Measurements from ENCODE around the gene PABPC1L. TPM values are rescaled to one million over a fixed set of nuclear protein-coding genes. Genes with fewer than 3 reads are reported as not detected.

Gene PABPC1L
- total RNA-seq, 1 experiment from 2014 or later = 83.5 TPM

- H4K91ac ChIP-seq (ENCODE audit: insufficient read length, low read depth, low read length) = no peak overlapping the region
- no peak overlapping the region for H2BK120ac ChIP-seq (ENCODE audit: low read depth, low read length, poor library complexity, severe bottlenecking)
- no peak overlapping the region for H4K5ac ChIP-seq (ENCODE audit: insufficient read length, low read depth, low read length)
- no peak overlapping the region for H3K9ac ChIP-seq (ENCODE audit: extremely low read depth, insufficient read length, low read length)
- TF ChIP-seq CTCF (conservative IDR thresholded peaks at IDR 0.05) = no peak
- no peak for DNase-seq
- no peak overlapping the region for H3K56ac ChIP-seq (ENCODE audit: insufficient read length, low read depth, low read length)
- no CpG with 5 or more reads among the region's 3 CpGs for WGBS (ENCODE audit: extremely low coverage, insufficient read length, low lambda C conversion rate)
- H2BK12ac ChIP-seq (ENCODE audit: insufficient read length, low read depth, low read length) = no peak overlapping the region
- H2AFZ ChIP-seq (ENCODE audit: low read length) = no peak overlapping the region
- no peak overlapping the region for H2AK5ac ChIP-seq (ENCODE audit: insufficient read length, low read length)
- H3K27me3 ChIP-seq (ENCODE audit: insufficient read depth, low read length) = no peaks in the 10 kb centered on the region
- H3K9me3 ChIP-seq (ENCODE audit: control insufficient read depth, low read depth, low read length) = no peaks in the 10 kb centered on the region
- no peak overlapping the region for H3K4me3 Mint-ChIP-seq
- H3K18ac ChIP-seq (ENCODE audit: insufficient read length, low read depth, low read length) = no peak overlapping the region
- H3K9me3 Mint-ChIP-seq = no peaks in the 10 kb centered on the region; a peak in 1 of 5 replicates
- peaks cover 21 to 27% of the 10 kb centered on the region in 2 experiments for H3K4me1 Mint-ChIP-seq
- H3K27me3 Mint-ChIP-seq (ENCODE audit: low read depth) = peaks cover 11% of the 10 kb centered on the region
- no peak overlapping the region for H4K8ac ChIP-seq (replicated peaks; ENCODE audit: insufficient read length, low read depth, low read length)
- H3K79me2 ChIP-seq (ENCODE audit: insufficient read depth, low read length) = no peaks in the 10 kb centered on the region
- no peak overlapping the region for H3K27ac ChIP-seq (ENCODE audit: insufficient read length, low read depth, low read length)
- no peaks in the 10 kb centered on the region for H4K20me1 ChIP-seq (ENCODE audit: control insufficient read depth, insufficient read depth, insufficient read length)
- 0 out of 2 replicates have a peak, but pooled peaks cover 2% of the 10 kb centered on the region for H3K4me1 ChIP-seq (ENCODE audit: insufficient read depth, low read length)
- H3K4me2 ChIP-seq (ENCODE audit: insufficient read depth, insufficient read length, low read length) = no peak overlapping the region
- peaks cover 6% of the 10 kb centered on the region for H3K23me2 ChIP-seq (ENCODE audit: insufficient read length, low read depth, low read length, poor library complexity, severe bottlenecking)
- no peak overlapping the region for H3T11ph ChIP-seq (ENCODE audit: low read length)
- no peak overlapping the region for H3K27ac Mint-ChIP-seq
- H3K36me3 Mint-ChIP-seq (ENCODE audit: insufficient read depth in 1 of 3, low read depth in 3 of 3) = peaks cover 30 to 63% (median 61%) of the 10 kb centered on the region in 3 experiments; a peak in 6 of 7 replicates
- H3K14ac ChIP-seq (ENCODE audit: insufficient read depth, low read length) = no peak overlapping the region
- H3K4ac ChIP-seq (ENCODE audit: low read depth, low read length) = no peak overlapping the region
- no peak overlapping the region for H2BK15ac ChIP-seq (ENCODE audit: low read depth, low read length)
- no peak overlapping the region for H2BK5ac ChIP-seq (ENCODE audit: insufficient read length, low read length)
- no peak overlapping the region for H2BK20ac ChIP-seq (ENCODE audit: low read depth, low read length, poor library complexity, severe bottlenecking)
- no peak overlapping the region for H3K23ac ChIP-seq (ENCODE audit: insufficient read length, low read depth, low read length)
- peaks cover 4% of the 10 kb centered on the region for H3K79me1 ChIP-seq (ENCODE audit: insufficient read depth, low read depth, low read length, poor library complexity, severe bottlenecking)
Measured at GRCh38 chr20:44956410-44956809, 46.5 kb downstream of the PABPC1L start.
